ENCODE results near the gene CDC42SE2. TPM values are rescaled to one million over a fixed set of nuclear protein-coding genes. Genes with fewer than 3 reads are reported as not detected.

The CDC42SE2 gene
- polyA plus RNA-seq, 1 experiment = 6.7 TPM

DNA sequence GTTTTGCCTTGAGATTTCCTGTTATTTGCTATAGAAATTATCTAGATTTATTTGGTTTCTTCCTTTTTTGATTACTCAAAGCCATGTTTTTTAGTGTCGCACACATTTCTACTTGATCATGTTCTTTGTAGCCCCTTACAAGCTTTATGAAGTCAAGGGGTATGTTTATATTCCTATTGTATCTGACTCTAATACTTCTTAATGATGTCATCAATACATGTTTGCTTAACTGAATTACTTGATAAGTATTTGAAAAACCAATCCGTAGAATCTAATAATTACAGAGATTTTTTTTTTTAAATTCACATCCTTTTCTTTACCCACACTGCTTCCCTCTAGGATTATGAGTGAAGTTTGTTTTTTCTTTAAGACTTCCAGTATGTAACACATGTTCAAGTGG is 53.0 kb downstream of the CDC42SE2 start:
- Histone ChIP-seq H3K27me3 (ENCODE audit: control insufficient read depth, insufficient read depth, low read length) (no peaks in the 10 kb centered on the region), H3K4me3 (ENCODE audit: low read depth, low read length) (no peak overlapping the region), H3K36me3 (ENCODE audit: control insufficient read depth, insufficient read depth, low read length) (no peaks in the 10 kb centered on the region)
- TF ChIP-seq, protein P1, sequence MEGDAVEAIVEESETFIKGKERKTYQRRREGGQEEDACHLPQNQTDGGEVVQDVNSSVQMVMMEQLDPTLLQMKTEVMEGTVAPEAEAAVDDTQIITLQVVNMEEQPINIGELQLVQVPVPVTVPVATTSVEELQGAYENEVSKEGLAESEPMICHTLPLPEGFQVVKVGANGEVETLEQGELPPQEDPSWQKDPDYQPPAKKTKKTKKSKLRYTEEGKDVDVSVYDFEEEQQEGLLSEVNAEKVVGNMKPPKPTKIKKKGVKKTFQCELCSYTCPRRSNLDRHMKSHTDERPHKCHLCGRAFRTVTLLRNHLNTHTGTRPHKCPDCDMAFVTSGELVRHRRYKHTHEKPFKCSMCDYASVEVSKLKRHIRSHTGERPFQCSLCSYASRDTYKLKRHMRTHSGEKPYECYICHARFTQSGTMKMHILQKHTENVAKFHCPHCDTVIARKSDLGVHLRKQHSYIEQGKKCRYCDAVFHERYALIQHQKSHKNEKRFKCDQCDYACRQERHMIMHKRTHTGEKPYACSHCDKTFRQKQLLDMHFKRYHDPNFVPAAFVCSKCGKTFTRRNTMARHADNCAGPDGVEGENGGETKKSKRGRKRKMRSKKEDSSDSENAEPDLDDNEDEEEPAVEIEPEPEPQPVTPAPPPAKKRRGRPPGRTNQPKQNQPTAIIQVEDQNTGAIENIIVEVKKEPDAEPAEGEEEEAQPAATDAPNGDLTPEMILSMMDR (IDR thresholded peaks at IDR 0.05; ENCODE audit: insufficient read depth, low read depth, low read length) = no peak
- no peak for DNase-seq (ENCODE audit: low read depth)
- ChIA-PET POLR2A (no interaction called here), CTCF (no interaction called here)

DNA sequence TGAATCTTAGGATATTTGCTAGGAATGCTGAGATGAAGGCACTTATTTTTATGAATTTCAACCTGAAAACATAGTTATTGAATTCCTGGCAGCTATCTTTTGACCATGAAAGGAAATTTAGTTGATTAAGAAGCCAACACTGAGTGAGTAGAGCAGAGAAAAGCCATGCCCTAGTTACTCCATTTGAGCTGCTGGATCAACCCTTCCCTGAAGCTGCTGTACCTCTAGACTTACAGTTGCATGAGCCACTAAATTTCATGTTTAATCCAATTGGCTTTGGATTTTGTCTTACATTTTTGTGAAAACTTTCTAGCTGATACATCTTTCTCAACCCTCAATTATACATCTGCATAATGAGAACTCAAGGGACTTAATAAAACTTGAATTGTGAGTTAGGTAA is 54.6 kb downstream of the CDC42SE2 start:
- H3K27me3 ChIP-seq (ENCODE audit: control insufficient read depth, insufficient read depth, low read length) = no peaks in the 10 kb centered on the region
- H3K36me3 ChIP-seq (ENCODE audit: control insufficient read depth, insufficient read depth, low read length) = no peaks in the 10 kb centered on the region
- POLR2A ChIA-PET = no interaction called here
- no peak overlapping the region for H3K4me3 ChIP-seq (ENCODE audit: low read depth, low read length)
- DNase-seq (ENCODE audit: low read depth) = no peak
- CTCF ChIA-PET = no interaction called here
- TF ChIP-seq, protein P1 (IDR thresholded peaks at IDR 0.05; ENCODE audit: insufficient read depth, low read depth, low read length) = no peak

DNA sequence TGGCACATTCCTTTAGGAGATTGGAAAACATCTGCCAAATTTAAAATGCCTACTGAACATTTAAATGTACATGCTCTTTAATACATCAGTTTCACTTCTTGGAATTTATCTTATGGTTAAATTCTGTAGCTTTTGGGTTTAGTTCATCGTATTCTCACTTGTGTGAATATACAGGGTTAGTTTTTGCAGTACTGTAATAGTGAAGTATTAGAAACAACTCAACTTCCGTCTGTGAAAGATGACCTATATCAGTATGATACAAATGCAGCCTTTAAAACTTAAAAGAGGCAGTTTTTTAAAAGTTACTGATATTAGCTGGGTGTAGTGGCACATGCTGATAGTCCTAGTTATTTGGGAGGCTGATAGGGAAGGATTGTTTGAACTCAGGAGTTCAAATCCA is 57.2 kb downstream of the CDC42SE2 start:
- CTCF ChIA-PET = no interaction called here
- no peak overlapping the region for H3K4me3 ChIP-seq (ENCODE audit: low read depth, low read length)
- H3K27me3 ChIP-seq (ENCODE audit: control insufficient read depth, insufficient read depth, low read length) = no peaks in the 10 kb centered on the region
- H3K36me3 ChIP-seq (ENCODE audit: control insufficient read depth, insufficient read depth, low read length) = no peaks in the 10 kb centered on the region
- TF ChIP-seq, protein P1 (IDR thresholded peaks at IDR 0.05; ENCODE audit: insufficient read depth, low read depth, low read length) = no peak
- no peak for DNase-seq (ENCODE audit: low read depth)
- POLR2A ChIA-PET = no interaction called here

DNA sequence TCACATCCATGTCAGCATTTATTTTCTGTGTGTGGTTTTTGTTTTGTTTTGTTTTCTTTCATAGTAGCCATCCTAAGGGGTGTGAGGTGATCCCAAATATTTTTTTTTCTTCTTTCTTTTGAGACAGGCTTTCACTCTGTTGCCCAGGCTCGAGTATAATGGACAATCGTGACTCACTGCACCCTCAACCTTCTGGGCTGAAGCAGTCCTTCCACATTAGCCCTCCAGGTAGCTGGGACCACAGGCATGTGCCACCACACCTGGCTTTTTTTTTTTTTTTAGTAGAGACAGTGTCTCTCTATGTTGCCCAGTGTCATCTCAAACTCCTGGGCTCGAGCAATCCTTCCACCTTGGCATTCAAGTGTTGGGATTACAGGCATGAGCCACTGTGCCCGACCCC is 59.1 kb downstream of the CDC42SE2 start:
- TF ChIP-seq, protein P1 (IDR thresholded peaks at IDR 0.05; ENCODE audit: insufficient read depth, low read depth, low read length) = no peak
- no peak overlapping the region for H3K4me3 ChIP-seq (ENCODE audit: low read depth, low read length)
- CTCF ChIA-PET = no interaction called here
- no peak for DNase-seq (ENCODE audit: low read depth)
- no peaks in the 10 kb centered on the region for H3K36me3 ChIP-seq (ENCODE audit: control insufficient read depth, insufficient read depth, low read length)
- H3K27me3 ChIP-seq (ENCODE audit: control insufficient read depth, insufficient read depth, low read length) = no peaks in the 10 kb centered on the region
- POLR2A ChIA-PET = no interaction called here

DNA sequence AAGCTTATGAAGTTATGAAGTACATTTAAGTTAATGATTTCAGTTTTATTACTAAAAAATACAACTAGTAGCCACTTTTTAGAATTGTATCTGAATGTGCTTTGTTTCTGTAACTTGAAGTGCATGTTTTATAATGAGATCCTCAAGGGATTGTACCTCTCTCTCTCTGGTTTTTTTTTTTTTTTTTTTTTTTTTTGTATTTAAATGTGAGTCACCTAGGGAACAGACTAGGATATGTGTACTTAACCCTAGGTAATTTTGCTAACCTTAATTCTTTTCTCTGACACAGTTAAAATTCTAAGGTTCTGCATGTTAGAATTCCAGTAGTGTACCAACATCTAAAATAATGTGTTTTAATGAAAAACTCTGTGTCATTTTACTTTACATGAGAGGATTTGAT is 59.5 kb downstream of the CDC42SE2 start:
- ChIA-PET CTCF (no interaction called here), POLR2A (no interaction called here)
- DNase-seq (ENCODE audit: low read depth) = no peak
- Histone ChIP-seq H3K4me3 (ENCODE audit: low read depth, low read length) (no peak overlapping the region), H3K36me3 (ENCODE audit: control insufficient read depth, insufficient read depth, low read length) (no peaks in the 10 kb centered on the region), H3K27me3 (ENCODE audit: control insufficient read depth, insufficient read depth, low read length) (no peaks in the 10 kb centered on the region)
- TF ChIP-seq, protein P1 (IDR thresholded peaks at IDR 0.05; ENCODE audit: insufficient read depth, low read depth, low read length) = no peak

Measured in BJ (cell line).